Loucy (cell line): ENCODE measurements around the gene FAM241B.

ENCODE experiments used
- H2AFZ ChIP-seq: fragments of 200-600 bp; sonication (generic); 2 replicates; pipeline ENCODE4 v1.6.0; 2016; ENCODE audit warnings: antibody characterized with exemption, mild to moderate bottlenecking, low read length, moderate library complexity
- H3F3A ChIP-seq: fragments of 200-600 bp; 2 replicates; pipeline ENCODE4 v1.6.0; 2016; ENCODE audit warnings: antibody characterized with exemption, low read depth, mild to moderate bottlenecking
- H3K27me3 ChIP-seq: fragments of 200-600 bp; sonication (generic); 2 replicates; pipeline ENCODE4 v1.6.1; 2014; ENCODE audit warnings: low read length, mild to moderate bottlenecking; ENCODE audit not compliant: insufficient read depth, poor library complexity, severe bottlenecking
- H3K36me3 ChIP-seq: fragments of 200-600 bp; sonication (generic); 2 replicates; pipeline ENCODE4 v1.6.1; 2016; ENCODE audit warnings: low read length; ENCODE audit not compliant: insufficient read depth
- H3K4me1 ChIP-seq: fragments of 200-600 bp; sonication (generic); 2 replicates; pipeline ENCODE4 v1.5.1; 2014; ENCODE audit warnings: low read length, mild to moderate bottlenecking; ENCODE audit not compliant: insufficient read depth, poor library complexity, severe bottlenecking
- H3K4me2 ChIP-seq: fragments of 200-600 bp; sonication (generic); 2 replicates; pipeline ENCODE4 v1.6.0; 2014; ENCODE audit warnings: antibody characterized with exemption, low read length, low read depth, mild to moderate bottlenecking; ENCODE audit not compliant: poor library complexity, severe bottlenecking
- H3K4me3 ChIP-seq: fragments of 200-600 bp; sonication (generic); 2 replicates; pipeline ENCODE4 v1.5.1; 2014; ENCODE audit warnings: low read length, mild to moderate bottlenecking, mixed read lengths; ENCODE audit not compliant: poor library complexity, severe bottlenecking
- H3K79me2 ChIP-seq: fragments of 200-600 bp; sonication (generic); 2 replicates; pipeline ENCODE4 v1.6.1; 2014; ENCODE audit warnings: low read length; ENCODE audit not compliant: insufficient read depth
- H3K9ac ChIP-seq: fragments of 200-600 bp; sonication (generic); 2 replicates; pipeline ENCODE4 v1.6.0; 2014; ENCODE audit warnings: mild to moderate bottlenecking, low read depth, low read length, moderate library complexity; ENCODE audit not compliant: poor library complexity, severe bottlenecking
- H3K9me2 ChIP-seq: fragments of 200-600 bp; sonication (generic); replicated peaks from 2 replicates; pipeline ENCODE4 v1.6.1; 2016; ENCODE audit warnings: low read depth, low read length, mixed read lengths
- H3K9me3 ChIP-seq: fragments of 200-600 bp; sonication (generic); 2 replicates; pipeline ENCODE4 v1.6.1; 2014; ENCODE audit warnings: mild to moderate bottlenecking, antibody characterized with exemption, low read length, low read depth; ENCODE audit not compliant: insufficient read depth
- H4K20me1 ChIP-seq: fragments of 200-600 bp; sonication (generic); 2 replicates; pipeline ENCODE4 v1.6.0; 2014; ENCODE audit warnings: antibody characterized with exemption, low read length, mild to moderate bottlenecking; ENCODE audit not compliant: insufficient read depth, poor library complexity, severe bottlenecking
- EZH2phosphoT487 ChIP-seq: fragments of 200-600 bp; IDR thresholded peaks from 2 replicates; pipeline ENCODE4 v1.6.1; 2018; ENCODE audit warnings: antibody characterized with exemption, mild to moderate bottlenecking, moderate library complexity, borderline replicate concordance
- TF ChIP-seq, protein P1 (sequence below): fragments of 200-600 bp; sonication (generic); conservative IDR thresholded peaks from 2 replicates; pipeline ENCODE4 v1.5.1; 2014; ENCODE audit warnings: mild to moderate bottlenecking, antibody characterized with exemption, low read length

FAM241B gene

DNA sequence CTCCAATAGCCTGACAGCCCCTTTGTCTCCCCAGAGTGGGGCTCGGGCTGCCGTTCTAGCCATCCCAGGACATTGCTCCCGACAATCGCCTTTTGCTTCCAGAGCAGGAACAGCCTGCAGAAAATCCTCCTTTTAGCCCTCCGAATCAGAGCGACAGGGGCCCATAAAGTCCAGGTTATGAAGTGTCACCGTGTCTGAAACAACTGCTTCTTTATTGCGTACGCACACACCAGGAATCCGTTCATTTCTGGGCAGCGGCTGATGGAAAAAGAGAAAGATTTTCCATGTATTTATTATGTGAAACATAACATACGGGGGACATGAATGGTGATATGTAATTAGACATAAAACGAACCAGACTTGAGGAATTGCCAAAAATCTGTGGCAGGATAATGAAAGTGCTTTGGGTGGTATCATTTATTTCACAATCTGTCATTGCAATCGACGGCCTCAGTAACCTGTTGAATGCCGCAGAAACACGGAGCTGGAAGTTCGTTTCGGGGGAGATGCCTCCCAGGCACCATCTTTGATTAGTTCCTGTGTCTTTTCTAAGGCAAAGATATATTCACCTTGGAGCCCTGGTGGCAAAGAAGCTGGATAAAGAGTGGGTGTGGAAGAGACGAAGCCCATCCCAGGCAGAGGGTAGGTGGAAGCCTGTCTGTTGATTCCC, 48.1 kb downstream of the FAM241B start:
- no peak overlapping the region for H3K9ac ChIP-seq
- no peaks in the 10 kb centered on the region for H3K36me3 ChIP-seq
- no peaks in the 10 kb centered on the region for H4K20me1 ChIP-seq
- H3F3A ChIP-seq, result no peaks in the 10 kb centered on the region
- H3K4me3 ChIP-seq, result no peak overlapping the region
- H3K4me1 ChIP-seq, result no peaks in the 10 kb centered on the region
- no peaks in the 10 kb centered on the region for H3K79me2 ChIP-seq
- H3K9me3 ChIP-seq, result no peaks in the 10 kb centered on the region
- H3K4me2 ChIP-seq, result no peak overlapping the region
- no peaks in the 10 kb centered on the region for H3K9me2 ChIP-seq
- no peak for TF ChIP-seq EZH2phosphoT487
- TF ChIP-seq, protein P1, sequence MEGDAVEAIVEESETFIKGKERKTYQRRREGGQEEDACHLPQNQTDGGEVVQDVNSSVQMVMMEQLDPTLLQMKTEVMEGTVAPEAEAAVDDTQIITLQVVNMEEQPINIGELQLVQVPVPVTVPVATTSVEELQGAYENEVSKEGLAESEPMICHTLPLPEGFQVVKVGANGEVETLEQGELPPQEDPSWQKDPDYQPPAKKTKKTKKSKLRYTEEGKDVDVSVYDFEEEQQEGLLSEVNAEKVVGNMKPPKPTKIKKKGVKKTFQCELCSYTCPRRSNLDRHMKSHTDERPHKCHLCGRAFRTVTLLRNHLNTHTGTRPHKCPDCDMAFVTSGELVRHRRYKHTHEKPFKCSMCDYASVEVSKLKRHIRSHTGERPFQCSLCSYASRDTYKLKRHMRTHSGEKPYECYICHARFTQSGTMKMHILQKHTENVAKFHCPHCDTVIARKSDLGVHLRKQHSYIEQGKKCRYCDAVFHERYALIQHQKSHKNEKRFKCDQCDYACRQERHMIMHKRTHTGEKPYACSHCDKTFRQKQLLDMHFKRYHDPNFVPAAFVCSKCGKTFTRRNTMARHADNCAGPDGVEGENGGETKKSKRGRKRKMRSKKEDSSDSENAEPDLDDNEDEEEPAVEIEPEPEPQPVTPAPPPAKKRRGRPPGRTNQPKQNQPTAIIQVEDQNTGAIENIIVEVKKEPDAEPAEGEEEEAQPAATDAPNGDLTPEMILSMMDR, result no peak
- H3K27me3 ChIP-seq, result no peaks in the 10 kb centered on the region
- H2AFZ ChIP-seq, result no peak overlapping the region

DNA sequence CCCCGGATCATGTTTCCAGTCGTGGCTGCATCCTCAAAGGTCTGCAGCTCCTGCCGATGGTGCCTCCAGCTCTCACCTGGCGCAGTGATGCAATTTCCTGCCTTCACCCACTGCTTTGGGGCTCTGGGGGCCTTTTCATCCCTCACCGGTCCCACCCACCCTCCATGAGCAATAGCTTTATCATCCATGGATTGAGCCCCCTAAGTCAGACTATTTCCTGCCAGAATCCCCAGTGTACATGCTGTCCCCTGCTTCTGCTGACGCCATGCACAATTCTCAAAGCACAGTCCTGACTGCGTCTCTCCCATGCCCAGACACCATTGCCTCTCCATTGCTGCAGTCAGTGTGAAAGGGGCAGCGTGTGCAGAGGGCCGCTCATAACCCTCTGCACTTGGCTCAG, 49.7 kb downstream of the FAM241B start:
- no peaks in the 10 kb centered on the region for H3K9me2 ChIP-seq

DNA sequence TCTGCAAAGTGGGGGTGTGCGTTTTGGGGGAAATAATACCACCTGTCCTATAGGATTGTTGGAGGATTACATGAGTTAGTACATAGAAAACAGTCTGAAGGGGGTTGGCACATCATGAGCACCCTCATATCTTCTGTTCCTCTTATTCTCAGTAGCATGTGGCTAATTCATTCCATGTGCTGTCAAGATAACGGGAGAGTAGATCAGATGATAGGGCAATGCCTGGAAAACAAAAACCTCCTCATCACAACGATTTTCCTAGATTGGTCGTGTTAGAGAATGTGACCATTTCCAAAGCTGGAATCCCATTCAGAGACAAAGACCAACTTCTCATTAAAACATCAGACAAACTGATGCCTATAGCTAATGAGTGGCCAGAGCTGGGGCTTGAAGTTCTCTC, 50.6 kb downstream of the FAM241B start:
- no peak overlapping the region for H2AFZ ChIP-seq
- H3K9me3 ChIP-seq, result no peaks in the 10 kb centered on the region
- H3K27me3 ChIP-seq, result no peaks in the 10 kb centered on the region
- H3K4me1 ChIP-seq, result no peaks in the 10 kb centered on the region
- no peaks in the 10 kb centered on the region for H3K36me3 ChIP-seq
- H3K4me3 ChIP-seq, result no peak overlapping the region
- H3F3A ChIP-seq, result no peaks in the 10 kb centered on the region
- no peaks in the 10 kb centered on the region for H3K9me2 ChIP-seq
- no peaks in the 10 kb centered on the region for H3K79me2 ChIP-seq
- H4K20me1 ChIP-seq, result no peaks in the 10 kb centered on the region
- TF ChIP-seq EZH2phosphoT487, result no peak
- TF ChIP-seq, protein P1, result no peak
- H3K4me2 ChIP-seq, result no peak overlapping the region
- H3K9ac ChIP-seq, result no peak overlapping the region

More for the DNA sequence above, 49.7 kb downstream of the FAM241B start:
- Histone ChIP-seq H3K4me2 (no peak overlapping the region), H3K9me3 (no peaks in the 10 kb centered on the region), H3K79me2 (no peaks in the 10 kb centered on the region), H3K36me3 (no peaks in the 10 kb centered on the region), H4K20me1 (no peaks in the 10 kb centered on the region), H3K4me3 (no peak overlapping the region), H3K4me1 (no peaks in the 10 kb centered on the region), H2AFZ (no peak overlapping the region), H3F3A (no peaks in the 10 kb centered on the region), H3K9ac (no peak overlapping the region), H3K27me3 (no peaks in the 10 kb centered on the region)
- no peak for TF ChIP-seq EZH2phosphoT487
- TF ChIP-seq, protein P1, result no peak
